Mucosa of descending colon (tissue), 3 donors: ENCODE measurements around the gene AQP12A. TPM values are rescaled to one million over a fixed set of nuclear protein-coding genes. Genes with fewer than 3 reads are reported as not detected.

Experiments used
- ATAC-seq: fragments of 200-7000 bp; cut with Tn5 transposase; one replicate; pipeline ENCODE4 v1.9.1; 2020; ENCODE audit warnings: mild to moderate bottlenecking, moderate library complexity
- DNase-seq, 3 donors: peaks; one replicate each; pipeline ENCODE4 v3.0.0-alpha.2; 2020
- H3K36me3 ChIP-seq: fragments of 200-600 bp; one replicate; pipeline ENCODE4 v1.8.0; 2021; ENCODE audit warnings: low read depth, mild to moderate bottlenecking
- H3K4me1 ChIP-seq: fragments of 200-600 bp; one replicate; pipeline ENCODE4 v1.8.0; 2021; ENCODE audit warnings: low read depth, mild to moderate bottlenecking
- H3K4me3 ChIP-seq: fragments of 200-600 bp; one replicate; pipeline ENCODE4 v1.8.0; 2021; ENCODE audit warnings: mild to moderate bottlenecking
- H3K9me3 ChIP-seq: fragments of 200-600 bp; one replicate; pipeline ENCODE4 v1.8.0; 2021; ENCODE audit warnings: mild to moderate bottlenecking
- intact Hi-C, 2 donors: fragments of 100-400 bp; cut with DNase I in 1 of 2; cut with micrococcal nuclease in 1 of 2; formaldehyde crosslinking; loops; one replicate each; pipeline versions ENCODE4 v1.11.0 to v1.11.1; 2022; cut with DNase I, micrococcal nuclease
- total RNA-seq, 3 donors: library from RNA; stranded (reverse); fragmentation: NEBNext Ultra II Directional in 2 of 3; extraction: Animal tissue kit (Norgen Biotek cat#: 25700) in 2 of 3; gene quantifications; one replicate each; pipeline versions ENCODE4 v1.2.1 to v1.2.4, GENCODE V29; 2021 to 2023
- TF ChIP-seq, protein P1 (sequence below): fragments of 200-600 bp; IDR thresholded peaks from one replicate; pipeline ENCODE4 v1.8.0; 2022; ENCODE audit warnings: antibody characterized with exemption, mild to moderate bottlenecking
- donor health status: DM: no; HTN: no; CAD: no; lungs with moderate emphysema.
- donor health status: DM: no; HTN: no; CAD: no.
- donor health status: DM: no; HTN: yes; CAD: no.

The AQP12A gene
- total RNA-seq, 3 donors from 2014 or later: 9.7 to 18.9 TPM; not detected in 1

DNA sequence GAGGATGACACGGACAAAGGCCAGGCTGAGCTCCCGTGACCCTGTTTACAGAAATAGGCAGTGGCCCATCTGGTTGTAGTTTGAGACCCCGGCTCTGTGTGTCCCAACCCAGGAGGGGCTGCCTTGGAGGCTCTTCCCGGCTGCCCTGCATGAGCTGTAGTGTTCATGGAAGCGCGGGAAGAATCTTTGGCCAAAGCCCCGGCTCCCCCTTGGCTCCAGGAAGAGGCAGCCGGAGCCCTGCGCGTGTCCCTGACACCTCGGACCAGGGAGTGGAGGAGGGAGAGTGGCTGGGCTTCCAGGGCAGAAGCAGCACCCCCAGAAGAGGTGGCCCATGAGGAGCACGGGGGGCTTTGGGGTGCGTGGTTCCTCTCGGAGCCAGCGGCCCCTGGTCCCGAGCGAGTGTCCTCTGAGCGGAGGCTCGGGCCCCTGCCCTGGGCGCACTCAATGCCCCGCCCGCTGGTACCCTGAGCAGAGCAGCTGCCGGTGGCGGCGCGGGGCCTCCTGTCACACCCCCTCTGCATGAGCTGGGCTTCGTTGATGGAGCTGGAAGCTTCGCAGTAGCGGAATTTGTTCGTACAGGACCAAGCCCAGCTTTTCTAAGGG, 44.7 kb upstream of the AQP12A start:
- TF ChIP-seq, protein P1, sequence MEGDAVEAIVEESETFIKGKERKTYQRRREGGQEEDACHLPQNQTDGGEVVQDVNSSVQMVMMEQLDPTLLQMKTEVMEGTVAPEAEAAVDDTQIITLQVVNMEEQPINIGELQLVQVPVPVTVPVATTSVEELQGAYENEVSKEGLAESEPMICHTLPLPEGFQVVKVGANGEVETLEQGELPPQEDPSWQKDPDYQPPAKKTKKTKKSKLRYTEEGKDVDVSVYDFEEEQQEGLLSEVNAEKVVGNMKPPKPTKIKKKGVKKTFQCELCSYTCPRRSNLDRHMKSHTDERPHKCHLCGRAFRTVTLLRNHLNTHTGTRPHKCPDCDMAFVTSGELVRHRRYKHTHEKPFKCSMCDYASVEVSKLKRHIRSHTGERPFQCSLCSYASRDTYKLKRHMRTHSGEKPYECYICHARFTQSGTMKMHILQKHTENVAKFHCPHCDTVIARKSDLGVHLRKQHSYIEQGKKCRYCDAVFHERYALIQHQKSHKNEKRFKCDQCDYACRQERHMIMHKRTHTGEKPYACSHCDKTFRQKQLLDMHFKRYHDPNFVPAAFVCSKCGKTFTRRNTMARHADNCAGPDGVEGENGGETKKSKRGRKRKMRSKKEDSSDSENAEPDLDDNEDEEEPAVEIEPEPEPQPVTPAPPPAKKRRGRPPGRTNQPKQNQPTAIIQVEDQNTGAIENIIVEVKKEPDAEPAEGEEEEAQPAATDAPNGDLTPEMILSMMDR: no peak
- Histone ChIP-seq H3K4me3 (no peak overlapping the region), H3K4me1 (no peaks in the 10 kb centered on the region), H3K9me3 (peaks cover 4% of the 10 kb centered on the region), H3K36me3 (no peaks in the 10 kb centered on the region)
- ATAC-seq (no peak), DNase-seq (peak in 1 of 3 donors; percentile 39)
- intact Hi-C loops: no loop called here

DNA sequence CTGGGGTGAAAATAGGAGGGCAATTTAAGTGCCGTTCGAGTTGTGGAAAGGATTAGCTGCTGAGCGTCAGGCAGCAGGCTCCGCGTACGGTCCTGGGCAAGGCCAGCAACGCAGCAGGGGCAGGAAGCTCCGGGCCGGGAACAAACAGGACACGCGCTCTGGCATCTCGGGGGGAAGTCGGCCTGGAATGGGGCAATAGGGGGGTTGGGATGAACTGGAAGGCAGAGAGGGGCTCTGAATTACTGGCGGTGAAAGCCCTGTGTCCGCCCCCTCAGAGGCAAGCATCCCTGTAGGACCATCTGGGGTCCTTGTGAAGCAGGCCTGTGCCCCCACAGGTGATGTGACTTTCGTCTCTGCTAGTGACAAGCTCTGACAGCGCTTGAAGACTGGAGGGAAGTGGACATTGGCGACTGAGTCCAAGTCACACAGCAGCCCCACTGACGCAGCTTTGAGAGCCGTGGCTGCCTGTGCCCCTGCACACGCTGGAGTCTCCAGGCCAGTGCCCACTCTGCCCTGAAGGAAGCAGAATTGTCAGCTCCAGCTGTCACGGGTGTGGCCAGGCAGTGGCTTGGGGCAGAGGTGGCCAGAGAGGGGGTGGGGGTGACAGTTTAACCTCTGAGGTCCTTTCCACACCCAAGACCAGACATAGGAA, 44.0 kb upstream of the AQP12A start:
- Histone ChIP-seq H3K4me1 (no peaks in the 10 kb centered on the region), H3K9me3 (peaks cover 4% of the 10 kb centered on the region), H3K4me3 (no peak overlapping the region), H3K36me3 (no peaks in the 10 kb centered on the region)
- intact Hi-C loops: no loop called here
- ATAC-seq: no peak
- TF ChIP-seq, protein P1: no peak
- no peak for DNase-seq

DNA sequence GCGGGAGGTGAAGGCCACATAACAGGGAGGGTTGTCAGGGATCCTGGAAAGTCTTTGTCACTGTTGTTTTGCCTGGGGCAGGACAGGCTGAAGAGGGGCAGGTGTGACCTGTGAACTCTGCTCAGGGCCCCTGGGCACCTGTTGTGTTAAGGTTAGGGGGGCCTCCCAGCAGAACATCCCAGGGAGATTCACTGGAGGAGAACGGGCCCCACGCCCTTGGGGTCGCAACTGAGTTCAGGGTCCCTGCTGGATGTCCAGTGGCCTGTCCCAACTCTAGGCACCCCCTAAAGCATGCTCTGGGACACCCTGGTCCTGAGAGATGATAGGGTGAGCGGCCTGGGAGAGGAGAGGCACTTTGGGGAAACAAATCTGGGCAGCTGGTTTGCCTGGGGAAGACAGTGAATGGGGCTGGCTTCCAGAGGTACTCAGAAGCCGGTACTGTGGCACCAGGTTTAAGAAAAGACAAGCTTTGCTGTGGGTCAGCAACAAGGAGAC, 43.5 kb upstream of the AQP12A start:
- intact Hi-C loops: no loop called here
- Histone ChIP-seq H3K4me1 (no peaks in the 10 kb centered on the region), H3K36me3 (no peaks in the 10 kb centered on the region), H3K4me3 (no peak overlapping the region), H3K9me3 (peaks cover 4% of the 10 kb centered on the region)
- TF ChIP-seq, protein P1: no peak
- ATAC-seq (no peak), DNase-seq (no peak)

GRCh38 chr2:240648650-240649275, 42.9 kb upstream of the AQP12A start:
- H3K4me3 ChIP-seq: no peak overlapping the region
- H3K4me1 ChIP-seq: no peaks in the 10 kb centered on the region
- ATAC-seq (no peak), DNase-seq (no peak)
- TF ChIP-seq, protein P1: no peak
- H3K36me3 ChIP-seq: no peaks in the 10 kb centered on the region
- peaks cover 4% of the 10 kb centered on the region for H3K9me3 ChIP-seq
- intact Hi-C loops: no loop called here

- DNase-seq (no peak), ATAC-seq (no peak)
- Histone ChIP-seq H3K4me3 (no peak overlapping the region), H3K36me3 (no peaks in the 10 kb centered on the region), H3K4me1 (no peaks in the 10 kb centered on the region), H3K9me3 (peaks cover 4% of the 10 kb centered on the region)
- TF ChIP-seq, protein P1: no peak
- intact Hi-C loops: no loop called here
Observed at GRCh38 chr2:240649331-240649730, 42.3 kb upstream of the AQP12A start.
